OCI-LY3 (cell line): ENCODE data around the gene GPRC5D.

ENCODE experiments used
- H2AFZ ChIP-seq: fragments of 200-600, 300-600 bp; shearing (Covaris generic); 2 replicates; pipeline ENCODE4 v1.6.0; 2014; ENCODE audit warnings: antibody characterized with exemption, low read depth, low read length
- H3K27ac ChIP-seq: fragments of 200-600, 300-600 bp; sonication (generic); 2 replicates; pipeline ENCODE4 v1.5.1; 2014; ENCODE audit warnings: mild to moderate bottlenecking, low read length, moderate library complexity, mixed read lengths
- H3K27me3 ChIP-seq: fragments of 200-600, 300-600 bp; sonication (generic); 2 replicates; pipeline ENCODE4 v1.6.1; 2014; ENCODE audit warnings: low read depth, low read length, mixed read lengths
- H3K36me3 ChIP-seq: fragments of 200-600, 300-600 bp; sonication (generic); replicated peaks from 2 replicates; pipeline ENCODE3; 2014; ENCODE audit warnings: low read depth, low read length, mixed read lengths
- H3K4me1 ChIP-seq: fragments of 300-600, 200-600 bp; sonication (generic); 2 replicates; pipeline ENCODE4 v1.6.1; 2014; ENCODE audit warnings: low read length, mixed read lengths
- H3K4me2 ChIP-seq: fragments of 200-600, 300-600 bp; sonication (generic); 2 replicates; pipeline ENCODE4 v1.6.1; 2014; ENCODE audit warnings: low read length, mixed read lengths
- H3K4me3 ChIP-seq: fragments of 300-600, 200-600 bp; sonication (generic); 2 replicates; pipeline ENCODE4 v1.5.1; 2014; ENCODE audit warnings: antibody characterized with exemption, mild to moderate bottlenecking, low read length, moderate library complexity
- H3K79me2 ChIP-seq: fragments of 300-600, 200-600 bp; shearing (Covaris generic); 2 replicates; pipeline ENCODE4 v1.6.1; 2014; ENCODE audit warnings: mild to moderate bottlenecking, low read length, mixed read lengths
- H3K9ac ChIP-seq: fragments of 300-600, 200-600 bp; shearing (Covaris generic); 2 replicates; pipeline ENCODE4 v1.6.0; 2014; ENCODE audit warnings: mild to moderate bottlenecking, low read length, moderate library complexity
- H3K9me3 ChIP-seq: fragments of 200-600, 300-600 bp; shearing (Covaris generic); 2 replicates; pipeline ENCODE4 v1.6.1; 2014; ENCODE audit warnings: low read length, mixed read lengths; ENCODE audit not compliant: insufficient read depth
- H4K20me1 ChIP-seq: fragments of 200-600, 300-600 bp; sonication (generic); 2 replicates; pipeline ENCODE4 v1.6.1; 2016; ENCODE audit warnings: low read length, mixed read lengths; ENCODE audit not compliant: insufficient read depth
- CTCF ChIP-seq: fragments of 200-600, 300-600 bp; sonication (generic); IDR thresholded peaks from 2 replicates; pipeline ENCODE4 v1.5.1; 2014; ENCODE audit warnings: antibody characterized with exemption, low read length, low read depth
- EZH2phosphoT487 ChIP-seq: fragments of 200-600 bp; shearing (Covaris generic); IDR thresholded peaks from 2 replicates; pipeline ENCODE4 v1.6.1; 2018; ENCODE audit warnings: antibody characterized with exemption, mixed run types, low read depth

GPRC5D gene

GRCh38 chr12:12985817-12986408 lies 33.9 kb upstream of the GPRC5D start:
- H3K9me3 ChIP-seq, result no peaks in the 10 kb centered on the region
- no peaks in the 10 kb centered on the region for H3K4me1 ChIP-seq
- no peaks in the 10 kb centered on the region for H3K79me2 ChIP-seq
- H2AFZ ChIP-seq, result no peak overlapping the region
- H3K4me2 ChIP-seq, result no peak overlapping the region
- H3K4me3 ChIP-seq, result no peak overlapping the region
- H3K27ac ChIP-seq, result no peak overlapping the region
- peaks cover 29% of the 10 kb centered on the region for H3K27me3 ChIP-seq
- no peak for TF ChIP-seq EZH2phosphoT487
- TF ChIP-seq CTCF, result peak; percentile 51
- H4K20me1 ChIP-seq, result no peaks in the 10 kb centered on the region
- H3K36me3 ChIP-seq, result no peaks in the 10 kb centered on the region
- no peak overlapping the region for H3K9ac ChIP-seq

- Histone ChIP-seq H3K4me1 (no peaks in the 10 kb centered on the region), H4K20me1 (no peaks in the 10 kb centered on the region), H3K4me2 (no peak overlapping the region), H3K36me3 (no peaks in the 10 kb centered on the region), H3K9ac (no peak overlapping the region), H3K27me3 (peaks cover 38% of the 10 kb centered on the region), H3K4me3 (no peak overlapping the region), H2AFZ (no peak overlapping the region), H3K27ac (no peak overlapping the region), H3K9me3 (no peaks in the 10 kb centered on the region), H3K79me2 (no peaks in the 10 kb centered on the region)
- no peak for TF ChIP-seq CTCF
- no peak for TF ChIP-seq EZH2phosphoT487
These were observed 32.2 kb upstream of the GPRC5D start for GRCh38 chr12:12984149-12984548.

- Histone ChIP-seq H3K4me2 (no peak overlapping the region), H3K27ac (no peak overlapping the region), H3K27me3 (peaks cover 34% of the 10 kb centered on the region), H3K4me3 (no peak overlapping the region), H3K4me1 (no peaks in the 10 kb centered on the region), H3K36me3 (no peaks in the 10 kb centered on the region), H3K79me2 (no peaks in the 10 kb centered on the region), H3K9me3 (no peaks in the 10 kb centered on the region), H4K20me1 (no peaks in the 10 kb centered on the region), H3K9ac (no peak overlapping the region), H2AFZ (no peak overlapping the region)
- TF ChIP-seq EZH2phosphoT487 (no peak), CTCF (peak; percentile 43)
These were observed 31.6 kb upstream of the GPRC5D start for GRCh38 chr12:12983420-12984035.

- no peaks in the 10 kb centered on the region for H3K4me1 ChIP-seq
- no peak overlapping the region for H3K4me2 ChIP-seq
- TF ChIP-seq CTCF (no peak), EZH2phosphoT487 (no peak)
- no peaks in the 10 kb centered on the region for H3K36me3 ChIP-seq
- no peaks in the 10 kb centered on the region for H4K20me1 ChIP-seq
- no peaks in the 10 kb centered on the region for H3K9me3 ChIP-seq
- no peak overlapping the region for H3K27ac ChIP-seq
- no peak overlapping the region for H3K9ac ChIP-seq
- peaks cover 26% of the 10 kb centered on the region for H3K27me3 ChIP-seq
- no peak overlapping the region for H3K4me3 ChIP-seq
- no peak overlapping the region for H2AFZ ChIP-seq
- no peaks in the 10 kb centered on the region for H3K79me2 ChIP-seq
These were observed 30.4 kb upstream of the GPRC5D start for GRCh38 chr12:12982331-12982730.
